ENCODE data around the gene ARTN. TPM values are rescaled to one million over a fixed set of nuclear protein-coding genes. Genes with fewer than 3 reads are reported as not detected.

ARTN gene
- total RNA-seq, 1 donor from 2014 or later, result not detected

DNA sequence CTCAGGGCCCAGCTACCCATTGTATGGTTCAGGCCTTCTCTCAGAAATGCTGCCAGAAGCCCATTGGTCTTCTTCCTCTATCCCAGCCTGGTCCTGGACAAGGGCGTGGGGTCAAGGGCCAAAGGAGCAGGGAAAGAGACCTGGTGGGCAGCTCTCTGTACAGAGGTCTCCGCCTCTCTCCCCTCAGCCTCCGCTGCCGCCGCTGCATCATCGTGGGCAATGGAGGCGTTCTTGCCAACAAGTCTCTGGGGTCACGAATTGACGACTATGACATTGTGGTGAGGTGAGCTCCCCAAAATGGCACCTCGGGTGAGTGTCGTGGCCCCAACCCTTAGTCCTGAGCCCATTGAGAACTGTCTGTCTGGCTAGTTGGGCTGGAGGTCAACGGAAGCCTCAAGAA lies 34.6 kb upstream of the ARTN start:
- H3K27me3 ChIP-seq, result no peaks in the 10 kb centered on the region
- TF ChIP-seq, protein P1, sequence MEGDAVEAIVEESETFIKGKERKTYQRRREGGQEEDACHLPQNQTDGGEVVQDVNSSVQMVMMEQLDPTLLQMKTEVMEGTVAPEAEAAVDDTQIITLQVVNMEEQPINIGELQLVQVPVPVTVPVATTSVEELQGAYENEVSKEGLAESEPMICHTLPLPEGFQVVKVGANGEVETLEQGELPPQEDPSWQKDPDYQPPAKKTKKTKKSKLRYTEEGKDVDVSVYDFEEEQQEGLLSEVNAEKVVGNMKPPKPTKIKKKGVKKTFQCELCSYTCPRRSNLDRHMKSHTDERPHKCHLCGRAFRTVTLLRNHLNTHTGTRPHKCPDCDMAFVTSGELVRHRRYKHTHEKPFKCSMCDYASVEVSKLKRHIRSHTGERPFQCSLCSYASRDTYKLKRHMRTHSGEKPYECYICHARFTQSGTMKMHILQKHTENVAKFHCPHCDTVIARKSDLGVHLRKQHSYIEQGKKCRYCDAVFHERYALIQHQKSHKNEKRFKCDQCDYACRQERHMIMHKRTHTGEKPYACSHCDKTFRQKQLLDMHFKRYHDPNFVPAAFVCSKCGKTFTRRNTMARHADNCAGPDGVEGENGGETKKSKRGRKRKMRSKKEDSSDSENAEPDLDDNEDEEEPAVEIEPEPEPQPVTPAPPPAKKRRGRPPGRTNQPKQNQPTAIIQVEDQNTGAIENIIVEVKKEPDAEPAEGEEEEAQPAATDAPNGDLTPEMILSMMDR (IDR thresholded peaks at IDR 0.05), result no peak
- intact Hi-C loops (cut with DNase I), result no loop called here
- no peaks in the 10 kb centered on the region for H3K4me1 ChIP-seq
- H3K9me3 ChIP-seq, result no peaks in the 10 kb centered on the region
- no peak for DNase-seq (ENCODE audit: low spot score in 2 of 2)
- H3K27ac ChIP-seq, result no peak overlapping the region
- H3K4me3 ChIP-seq, result no peak overlapping the region
- peaks cover 5 to 39% of the 10 kb centered on the region in 2 donors for H3K36me3 ChIP-seq

GRCh38 chr1:43900386-43900785 lies 33.2 kb upstream of the ARTN start:
- Histone ChIP-seq H3K4me1 (no peaks in the 10 kb centered on the region), H3K27me3 (no peaks in the 10 kb centered on the region), H3K4me3 (no peak overlapping the region), H3K9me3 (no peaks in the 10 kb centered on the region), H3K36me3 (peaks cover 5 to 34% of the 10 kb centered on the region in 2 donors), H3K27ac (no peak overlapping the region)
- TF ChIP-seq, protein P1 (IDR thresholded peaks at IDR 0.05), result no peak
- intact Hi-C loops (cut with DNase I), result no loop called here
- no peak for DNase-seq (ENCODE audit: low spot score in 2 of 2)

DNA sequence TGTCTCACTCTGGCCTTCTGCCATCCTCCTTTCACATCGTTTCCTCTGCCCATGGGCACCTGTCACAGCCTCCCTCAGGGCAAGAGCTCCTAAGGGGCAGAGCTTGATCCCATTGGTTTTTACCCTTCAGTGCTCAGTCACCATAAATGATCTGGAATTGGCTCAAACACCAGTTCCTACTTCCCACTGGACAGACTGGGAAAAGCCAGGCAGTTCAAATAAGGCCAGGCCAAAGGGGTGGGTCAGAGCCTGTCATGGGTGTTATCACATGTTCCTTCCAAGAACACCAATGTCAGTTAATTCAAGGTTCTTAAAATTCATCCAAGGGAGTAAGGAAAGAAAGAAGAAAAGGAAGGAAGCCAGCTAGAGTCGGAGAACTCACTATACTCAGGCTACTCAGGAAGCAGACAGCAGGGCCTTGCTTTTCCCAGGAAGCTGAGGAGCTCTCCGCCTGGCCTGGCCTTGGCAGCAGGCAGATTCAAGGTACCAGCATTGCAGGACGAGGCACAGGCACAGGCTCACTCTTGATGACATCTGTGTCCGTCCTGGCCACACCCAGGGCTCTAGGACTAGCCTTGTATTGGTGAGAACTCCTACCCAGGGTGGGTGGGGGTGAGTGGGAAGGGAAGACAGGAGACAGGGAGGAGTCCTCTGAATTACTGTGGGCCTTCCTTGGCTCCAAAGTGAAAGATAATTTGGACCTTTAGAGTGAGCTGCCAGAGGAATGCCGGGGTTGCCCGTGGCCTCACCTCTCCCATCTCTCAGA lies 32.2 kb upstream of the ARTN start:
- H3K27ac ChIP-seq, result no peak overlapping the region
- H3K27me3 ChIP-seq, result no peaks in the 10 kb centered on the region
- H3K4me1 ChIP-seq, result no peaks in the 10 kb centered on the region
- no peak overlapping the region for H3K4me3 ChIP-seq
- H3K9me3 ChIP-seq, result no peaks in the 10 kb centered on the region
- DNase-seq (ENCODE audit: low spot score in 2 of 2), result no peak
- intact Hi-C loops (cut with DNase I), result no loop called here
- peaks cover 5 to 28% of the 10 kb centered on the region in 2 donors for H3K36me3 ChIP-seq
- TF ChIP-seq, protein P1 (IDR thresholded peaks at IDR 0.05), result no peak

GRCh38 chr1:43902058-43902831 lies 31.4 kb upstream of the ARTN start:
- Histone ChIP-seq H3K9me3 (no peaks in the 10 kb centered on the region), H3K27ac (no peak overlapping the region), H3K36me3 (peaks cover 5 to 28% of the 10 kb centered on the region in 2 donors), H3K4me3 (no peak overlapping the region), H3K27me3 (no peaks in the 10 kb centered on the region), H3K4me1 (no peaks in the 10 kb centered on the region)
- intact Hi-C loops (cut with DNase I), result no loop called here
- TF ChIP-seq, protein P1 (IDR thresholded peaks at IDR 0.05), result no peak
- no peak for DNase-seq (ENCODE audit: low spot score in 2 of 2)

DNA sequence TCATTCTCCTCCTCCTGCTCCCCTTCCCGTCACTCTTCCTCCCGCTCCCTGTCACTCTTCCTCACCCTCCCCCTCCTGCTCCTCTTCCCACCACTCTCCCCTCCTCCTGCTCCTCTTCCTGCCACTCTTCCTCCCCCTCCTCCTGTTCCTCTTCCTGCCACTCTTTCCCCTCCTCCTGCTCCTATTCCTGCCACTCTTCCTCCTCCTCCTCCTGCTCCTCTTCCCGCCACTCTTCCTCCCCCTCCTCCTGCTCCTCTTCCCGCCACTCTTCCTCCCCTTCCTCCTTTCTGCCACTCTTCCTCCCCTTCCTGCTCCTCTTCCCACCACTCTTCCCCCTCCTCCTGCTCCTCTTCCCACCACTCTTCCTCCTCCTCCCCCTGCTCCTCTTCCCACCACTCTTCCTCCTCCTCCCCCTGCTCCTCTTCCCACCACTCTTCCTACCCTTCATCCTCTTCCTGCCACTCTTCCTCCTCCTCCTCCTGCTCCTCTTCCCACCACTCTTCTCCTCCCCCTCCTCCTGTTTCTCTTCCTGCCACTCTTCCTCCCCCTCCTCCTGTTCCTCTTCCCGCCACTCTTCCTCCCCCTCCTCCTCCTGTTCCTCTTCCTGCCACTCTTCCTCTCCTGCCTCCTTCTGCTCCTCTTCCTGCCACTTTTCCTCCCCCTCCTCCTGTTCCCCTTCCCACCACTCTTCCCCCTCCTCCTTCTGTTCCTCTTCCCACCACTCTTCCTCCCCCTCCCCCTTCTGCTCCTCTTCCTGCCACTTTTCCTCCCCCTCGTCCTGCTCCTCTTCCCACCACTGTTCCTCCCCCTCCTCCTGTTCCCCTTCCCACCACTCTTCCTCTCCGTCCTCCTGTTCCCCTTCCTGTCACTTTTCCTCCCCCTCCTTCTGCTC lies 28.7 kb upstream of the ARTN start:
- Histone ChIP-seq H3K27ac (no peak overlapping the region), H3K4me3 (no peak overlapping the region), H3K9me3 (no peaks in the 10 kb centered on the region), H3K27me3 (no peaks in the 10 kb centered on the region), H3K4me1 (no peaks in the 10 kb centered on the region), H3K36me3 (peaks cover 0 to 5% of the 10 kb centered on the region in 2 donors)
- TF ChIP-seq, protein P1 (IDR thresholded peaks at IDR 0.05), result no peak
- DNase-seq (ENCODE audit: low spot score in 2 of 2), result no peak
- intact Hi-C loops (cut with DNase I), result no loop called here

Data from ascending aorta (tissue), 2 donors.